DOHH2 (cell line): ENCODE measurements around the gene ANKRD13B.

ENCODE experiments used
- H3F3A ChIP-seq: fragments of 200-600 bp; sonication (generic), shearing (Covaris generic); 2 replicates; pipeline ENCODE4 v1.6.0; 2016; ENCODE audit warnings: antibody characterized with exemption, mild to moderate bottlenecking; ENCODE audit not compliant: control insufficient read depth, insufficient read depth
- H3K27ac ChIP-seq: fragments of 200-600 bp; sonication (generic); 2 replicates; pipeline ENCODE4 v1.5.1; 2014; ENCODE audit warnings: low read depth, mild to moderate bottlenecking, low read length, moderate library complexity
- H3K27me3 ChIP-seq: fragments of 200-600 bp; sonication (generic); 2 replicates; pipeline ENCODE4 v1.6.1; 2014; ENCODE audit warnings: mild to moderate bottlenecking, low read length, mixed read lengths; ENCODE audit not compliant: control insufficient read depth
- H3K36me3 ChIP-seq: fragments of 200-600 bp; sonication (generic); 2 replicates; pipeline ENCODE4 v1.6.1; 2014; ENCODE audit warnings: mild to moderate bottlenecking, low read length, moderate library complexity, mixed read lengths; ENCODE audit not compliant: control insufficient read depth
- H3K4me1 ChIP-seq: fragments of 200-600 bp; sonication (generic); 2 replicates; pipeline ENCODE4 v1.6.1; 2014; ENCODE audit warnings: mild to moderate bottlenecking, low read length, mixed read lengths; ENCODE audit not compliant: control insufficient read depth
- H3K4me2 ChIP-seq: fragments of 200-600 bp; sonication (generic); 2 replicates; pipeline ENCODE4 v1.6.0; 2014; ENCODE audit warnings: mild to moderate bottlenecking, low read length, moderate library complexity
- H3K4me3 ChIP-seq: fragments of 200-600 bp; sonication (generic); 2 replicates; pipeline ENCODE4 v1.5.1; 2014; ENCODE audit warnings: mild to moderate bottlenecking, low read length, mixed read lengths
- H3K79me2 ChIP-seq: fragments of 200-600 bp; sonication (generic); 2 replicates; pipeline ENCODE4 v1.6.1; 2014; ENCODE audit warnings: mild to moderate bottlenecking, low read length, mixed read lengths; ENCODE audit not compliant: control insufficient read depth
- H3K9me2 ChIP-seq: fragments of 200-600 bp; sonication (generic); replicated peaks from 2 replicates; pipeline ENCODE4 v1.6.1; 2014; ENCODE audit warnings: mild to moderate bottlenecking, low read length, mixed read lengths; ENCODE audit not compliant: control insufficient read depth
- H3K9me3 ChIP-seq: fragments of 200-600 bp; sonication (generic); 2 replicates; pipeline ENCODE4 v1.6.1; 2014; ENCODE audit warnings: antibody characterized with exemption, low read length, mixed read lengths; ENCODE audit not compliant: control insufficient read depth, insufficient read depth
- H4K20me1 ChIP-seq: fragments of 200-600 bp; sonication (generic); 2 replicates; pipeline ENCODE4 v1.6.0; 2014; ENCODE audit warnings: low read depth, mild to moderate bottlenecking, antibody characterized with exemption, low read length, moderate library complexity; ENCODE audit not compliant: control insufficient read depth, insufficient read depth
- EZH2phosphoT487 ChIP-seq: fragments of 200-600 bp; sonication (generic); IDR thresholded peaks from 2 replicates; pipeline ENCODE4 v1.6.1; 2017; ENCODE audit warnings: borderline replicate concordance, mild to moderate bottlenecking, antibody characterized with exemption, low read length, moderate library complexity, mixed read lengths
- TF ChIP-seq, protein P1 (sequence below): fragments of 200-600 bp; sonication (generic); IDR thresholded peaks from one replicate; pipeline ENCODE4 v1.5.1; 2014; ENCODE audit warnings: antibody characterized with exemption, mild to moderate bottlenecking, low read depth, low read length; ENCODE audit not compliant: poor library complexity, severe bottlenecking

Gene ANKRD13B

DNA sequence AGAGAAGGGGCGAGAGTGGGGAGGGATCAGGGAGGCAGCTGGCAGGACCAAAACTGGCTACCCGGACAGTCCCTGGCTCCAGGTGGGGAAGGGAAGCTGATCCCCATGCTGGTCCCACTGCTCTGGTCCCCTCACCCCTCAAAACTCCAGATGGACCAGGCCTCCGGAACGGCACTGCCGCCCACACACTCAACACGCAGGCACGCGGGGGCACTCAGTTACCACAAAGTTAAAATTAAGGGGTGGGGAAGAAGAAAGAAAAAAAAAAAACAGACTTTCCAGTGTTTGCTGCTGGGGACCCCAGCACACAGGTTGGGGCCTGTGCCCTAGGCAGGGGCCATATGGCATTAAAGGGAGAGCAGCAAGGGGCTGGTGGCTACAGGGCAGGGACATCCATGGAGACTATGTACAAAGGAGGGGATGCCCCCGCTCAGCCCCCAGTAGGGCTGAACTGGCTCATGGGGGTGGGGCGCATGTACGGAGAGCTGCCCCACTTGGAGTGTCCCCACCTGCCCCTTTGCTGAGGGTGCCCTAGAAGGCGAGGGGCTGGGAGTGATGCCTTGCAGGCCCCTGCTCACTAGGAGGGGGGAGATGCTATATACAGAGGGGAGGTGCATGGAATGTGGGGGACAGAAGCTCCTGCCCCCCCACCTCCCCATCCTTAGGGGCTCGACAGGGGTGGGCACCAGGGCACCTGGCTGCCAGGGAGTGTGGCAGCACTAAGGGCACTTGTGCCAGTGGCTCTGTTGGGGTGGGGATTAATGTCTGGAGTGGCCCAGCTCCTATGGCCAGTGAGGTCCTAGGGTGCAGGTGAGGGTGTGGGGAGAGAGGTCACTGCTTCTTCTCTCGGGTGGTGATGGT, 18.8 kb upstream of the ANKRD13B start:
- Histone ChIP-seq H3K79me2 (peaks cover 3% of the 10 kb centered on the region; the same call in 1 of the 2 replicates), H3K36me3 (peaks cover 73% of the 10 kb centered on the region), H3K27ac (no peak overlapping the region), H4K20me1 (no peaks in the 10 kb centered on the region), H3K4me3 (no peak overlapping the region), H3K9me3 (no peaks in the 10 kb centered on the region), H3K27me3 (no peaks in the 10 kb centered on the region), H3F3A (peaks cover 3% of the 10 kb centered on the region), H3K9me2 (no peaks in the 10 kb centered on the region), H3K4me2 (no peak overlapping the region), H3K4me1 (peaks cover 20% of the 10 kb centered on the region)
- TF ChIP-seq, protein P1, sequence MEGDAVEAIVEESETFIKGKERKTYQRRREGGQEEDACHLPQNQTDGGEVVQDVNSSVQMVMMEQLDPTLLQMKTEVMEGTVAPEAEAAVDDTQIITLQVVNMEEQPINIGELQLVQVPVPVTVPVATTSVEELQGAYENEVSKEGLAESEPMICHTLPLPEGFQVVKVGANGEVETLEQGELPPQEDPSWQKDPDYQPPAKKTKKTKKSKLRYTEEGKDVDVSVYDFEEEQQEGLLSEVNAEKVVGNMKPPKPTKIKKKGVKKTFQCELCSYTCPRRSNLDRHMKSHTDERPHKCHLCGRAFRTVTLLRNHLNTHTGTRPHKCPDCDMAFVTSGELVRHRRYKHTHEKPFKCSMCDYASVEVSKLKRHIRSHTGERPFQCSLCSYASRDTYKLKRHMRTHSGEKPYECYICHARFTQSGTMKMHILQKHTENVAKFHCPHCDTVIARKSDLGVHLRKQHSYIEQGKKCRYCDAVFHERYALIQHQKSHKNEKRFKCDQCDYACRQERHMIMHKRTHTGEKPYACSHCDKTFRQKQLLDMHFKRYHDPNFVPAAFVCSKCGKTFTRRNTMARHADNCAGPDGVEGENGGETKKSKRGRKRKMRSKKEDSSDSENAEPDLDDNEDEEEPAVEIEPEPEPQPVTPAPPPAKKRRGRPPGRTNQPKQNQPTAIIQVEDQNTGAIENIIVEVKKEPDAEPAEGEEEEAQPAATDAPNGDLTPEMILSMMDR, result no peak
- no peak for TF ChIP-seq EZH2phosphoT487

DNA sequence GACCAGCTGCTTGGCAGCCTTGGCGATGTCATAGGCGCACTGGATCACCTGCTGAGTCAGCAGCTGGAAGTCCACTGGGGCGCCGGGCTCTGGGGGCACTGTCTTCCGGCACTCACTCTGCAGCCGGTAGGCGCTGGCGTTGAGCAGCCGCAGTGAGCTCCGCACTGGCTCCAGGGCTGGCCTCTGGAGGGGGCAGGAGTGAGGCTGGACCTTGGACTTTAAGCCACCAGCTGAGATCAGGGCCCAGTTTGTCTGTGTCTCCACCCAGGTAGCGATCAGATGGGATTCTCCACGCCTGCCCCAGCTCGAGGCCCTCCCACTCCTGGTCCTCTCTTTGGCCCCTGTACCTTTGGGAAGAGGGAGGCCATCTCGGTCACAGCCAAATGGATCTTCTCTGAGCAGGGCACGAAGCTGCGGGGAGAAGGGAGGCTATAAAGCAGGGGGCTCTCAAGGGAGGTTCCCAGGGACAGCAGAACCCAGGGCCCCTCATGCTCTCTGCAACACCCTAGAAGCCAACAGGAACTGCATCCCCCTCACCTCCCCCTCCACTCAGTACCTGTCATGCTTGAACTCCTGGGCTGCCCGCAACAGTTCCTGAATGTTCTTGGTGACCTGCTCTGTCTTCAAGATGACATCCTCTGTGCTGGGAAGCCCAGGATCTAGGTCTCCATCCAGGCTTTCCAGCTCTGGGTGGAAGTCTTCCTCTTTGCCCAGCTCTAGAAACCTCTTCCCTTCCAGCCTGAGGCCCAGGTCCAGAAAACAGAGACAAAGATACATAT, 18.0 kb upstream of the ANKRD13B start:
- TF ChIP-seq, protein P1, result no peak
- Histone ChIP-seq H3K9me3 (no peaks in the 10 kb centered on the region), H3K36me3 (peaks cover 80% of the 10 kb centered on the region), H3K4me1 (peaks cover 14% of the 10 kb centered on the region), H3K4me3 (no peak overlapping the region), H4K20me1 (no peaks in the 10 kb centered on the region), H3K27me3 (no peaks in the 10 kb centered on the region), H3K4me2 (no peak overlapping the region), H3K27ac (no peak overlapping the region), H3K79me2 (no peaks in the 10 kb centered on the region), H3F3A (peaks cover 3% of the 10 kb centered on the region), H3K9me2 (no peaks in the 10 kb centered on the region)

DNA sequence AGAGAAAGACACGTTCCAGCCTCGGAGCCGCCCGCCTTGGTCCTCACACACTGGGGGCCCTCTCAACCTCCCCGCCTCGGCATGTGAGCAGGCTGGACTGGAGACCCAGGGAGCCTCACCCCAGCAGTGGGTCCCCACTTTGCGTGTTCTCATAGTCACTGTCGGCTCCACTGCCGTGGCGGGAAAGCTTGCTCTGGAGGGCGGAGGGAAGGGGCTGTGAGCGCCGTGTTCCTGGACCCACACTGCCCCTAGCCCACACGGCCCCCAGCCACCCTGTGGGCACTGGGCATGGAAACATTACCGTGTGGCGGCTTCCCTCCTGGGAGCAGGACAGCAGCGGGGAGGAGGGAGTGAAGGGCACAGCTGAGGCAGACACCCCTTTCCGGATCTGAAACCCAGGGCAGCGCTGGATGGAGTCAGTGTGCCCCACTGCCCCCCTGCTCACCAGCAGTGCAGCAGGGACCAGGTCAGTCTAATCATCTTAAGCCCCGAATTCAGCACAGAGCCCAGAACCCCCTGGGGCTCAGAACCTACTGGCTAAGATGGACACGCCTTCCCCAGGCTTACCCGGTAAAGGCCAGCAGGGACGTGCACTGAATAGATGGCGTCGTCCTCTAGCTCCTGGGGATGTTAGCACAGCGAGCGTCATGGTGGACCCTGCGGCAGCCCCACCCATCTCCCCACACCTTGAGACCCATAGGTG, 17.3 kb upstream of the ANKRD13B start:
- H4K20me1 ChIP-seq, result no peaks in the 10 kb centered on the region
- H3K27ac ChIP-seq, result no peak overlapping the region

More for the DNA sequence above, 17.3 kb upstream of the ANKRD13B start:
- peaks cover 86% of the 10 kb centered on the region for H3K36me3 ChIP-seq
- H3K9me3 ChIP-seq, result no peaks in the 10 kb centered on the region
- H3F3A ChIP-seq, result peaks cover 3% of the 10 kb centered on the region
- TF ChIP-seq EZH2phosphoT487, result no peak
- TF ChIP-seq, protein P1, result no peak
- no peaks in the 10 kb centered on the region for H3K79me2 ChIP-seq
- peaks cover 17% of the 10 kb centered on the region for H3K4me1 ChIP-seq
- no peaks in the 10 kb centered on the region for H3K27me3 ChIP-seq
- H3K4me3 ChIP-seq, result no peak overlapping the region
- no peaks in the 10 kb centered on the region for H3K9me2 ChIP-seq
- H3K4me2 ChIP-seq, result no peak overlapping the region
